Measurements from ENCODE around the gene PTPRR. TPM values are rescaled to one million over a fixed set of nuclear protein-coding genes. Genes with fewer than 3 reads are reported as not detected.

PTPRR gene
- total RNA-seq, 2 experiments from 2014 or later = not detected

DNA sequence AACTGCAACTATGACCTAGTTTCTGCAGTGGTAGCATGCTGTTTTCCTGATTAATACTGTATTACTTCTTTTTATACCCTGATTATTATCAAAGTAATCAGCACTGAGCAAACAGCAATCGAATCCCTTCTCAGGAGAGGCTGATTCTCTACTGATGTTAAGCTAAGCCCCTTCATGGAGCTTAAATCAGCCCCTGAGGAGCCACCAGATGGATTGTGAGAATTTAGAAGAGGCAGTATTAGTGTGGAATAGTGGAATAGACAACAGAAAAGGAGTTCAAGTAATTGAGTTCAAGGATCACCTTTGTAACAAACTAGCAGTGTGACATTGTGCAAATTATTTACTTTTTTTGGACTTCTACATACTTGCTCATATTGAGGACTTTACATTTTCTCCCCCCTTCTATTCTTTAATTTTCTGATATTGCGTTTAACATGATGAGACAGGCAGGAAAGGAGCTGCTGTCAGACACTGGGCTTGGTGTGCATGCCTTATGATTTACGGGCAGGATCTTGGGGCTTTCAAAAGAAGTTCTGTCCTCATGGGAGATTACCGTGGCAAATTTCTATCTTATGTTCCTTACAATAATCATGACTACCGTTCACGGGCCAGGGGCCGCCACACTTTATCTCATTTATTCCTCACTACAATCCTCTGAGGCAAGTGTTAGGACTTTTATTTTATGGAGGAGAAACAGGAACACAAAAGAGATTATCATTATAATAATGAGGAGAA lies 68.0 kb downstream of the PTPRR start:
- CTCF ChIA-PET (ENCODE audit: unreplicated experiment) = no interaction called here
- intact Hi-C loops (cut with micrococcal nuclease; ENCODE audit: unreplicated experiment) = no loop called here
- POLR2A ChIA-PET = interaction anchor here (1.0 kb wide), 1 partner anchor 22 kb away, joined by 3 read pairs; no protein-coding TSS in a partner anchor

DNA sequence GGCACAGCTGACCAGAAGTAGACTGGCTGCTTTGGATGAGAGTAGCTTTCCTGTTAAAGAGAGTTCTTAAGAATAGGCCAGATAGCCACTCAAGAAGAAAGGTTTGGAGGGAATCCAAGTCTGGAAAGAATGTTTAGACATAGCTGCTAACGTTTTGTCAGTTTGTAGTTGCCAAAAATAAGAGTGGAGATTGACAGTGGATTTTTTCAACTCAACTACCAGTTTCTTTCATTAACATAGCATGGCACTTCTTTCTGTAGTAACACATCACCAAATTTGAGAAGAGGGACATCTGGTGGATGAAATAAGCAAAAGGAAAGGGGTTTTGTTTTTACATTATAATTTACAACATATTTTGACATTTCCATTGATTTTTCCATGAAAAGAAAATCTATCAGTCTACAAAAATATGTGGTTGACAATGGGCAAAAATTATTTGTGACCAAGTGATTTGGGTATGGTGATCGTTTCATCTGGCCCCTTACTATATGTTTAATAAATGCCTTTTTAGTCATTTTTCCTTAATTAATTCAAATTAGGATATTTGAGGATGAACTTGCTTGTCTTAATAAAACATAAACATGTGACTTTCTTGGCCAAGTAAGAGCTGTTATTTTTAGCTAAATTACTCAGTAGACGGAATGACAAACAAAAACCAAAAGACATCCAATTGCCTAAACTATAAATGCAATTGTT lies 71.1 kb downstream of the PTPRR start:
- no peak overlapping the region for H3K4me3 ChIP-seq (ENCODE audit: low read depth, low read length, poor library complexity, severe bottlenecking)
- no peaks in the 10 kb centered on the region for H3K79me2 ChIP-seq (ENCODE audit: insufficient read depth, low read depth, low read length)
- DNase-seq (ENCODE audit: low spot score) = no peak
- intact Hi-C loops (cut with micrococcal nuclease; ENCODE audit: unreplicated experiment) = no loop called here
- no peaks in the 10 kb centered on the region for H4K20me1 ChIP-seq (ENCODE audit: insufficient read depth, low read length)
- no peak overlapping the region for H2AFZ ChIP-seq (ENCODE audit: low read length)
- ChIA-PET CTCF (ENCODE audit: unreplicated experiment) (no interaction called here), POLR2A (interaction anchor here (0.8 kb wide), 1 partner anchor 1165 kb away, joined by 4 read pairs; no protein-coding TSS in a partner anchor)
- no peaks in the 10 kb centered on the region for H3K9me3 ChIP-seq (ENCODE audit: low read length)
- H3K36me3 ChIP-seq (ENCODE audit: insufficient read depth, low read length) = no peaks in the 10 kb centered on the region
- H3K4me2 ChIP-seq (ENCODE audit: low read length) = no peak overlapping the region
- BruUV-seq (replicated peaks) = no TSS peak
- no peaks in the 10 kb centered on the region for H3K9me2 ChIP-seq (ENCODE audit: insufficient read depth, low read length)
- H3K27ac ChIP-seq (ENCODE audit: low read depth, low read length, poor library complexity, severe bottlenecking) = no peak overlapping the region
- no peak for TF ChIP-seq EZH2phosphoT487 (IDR thresholded peaks at IDR 0.05; ENCODE audit: borderline replicate concordance, low read depth, low read length)
- TF ChIP-seq, protein P1, sequence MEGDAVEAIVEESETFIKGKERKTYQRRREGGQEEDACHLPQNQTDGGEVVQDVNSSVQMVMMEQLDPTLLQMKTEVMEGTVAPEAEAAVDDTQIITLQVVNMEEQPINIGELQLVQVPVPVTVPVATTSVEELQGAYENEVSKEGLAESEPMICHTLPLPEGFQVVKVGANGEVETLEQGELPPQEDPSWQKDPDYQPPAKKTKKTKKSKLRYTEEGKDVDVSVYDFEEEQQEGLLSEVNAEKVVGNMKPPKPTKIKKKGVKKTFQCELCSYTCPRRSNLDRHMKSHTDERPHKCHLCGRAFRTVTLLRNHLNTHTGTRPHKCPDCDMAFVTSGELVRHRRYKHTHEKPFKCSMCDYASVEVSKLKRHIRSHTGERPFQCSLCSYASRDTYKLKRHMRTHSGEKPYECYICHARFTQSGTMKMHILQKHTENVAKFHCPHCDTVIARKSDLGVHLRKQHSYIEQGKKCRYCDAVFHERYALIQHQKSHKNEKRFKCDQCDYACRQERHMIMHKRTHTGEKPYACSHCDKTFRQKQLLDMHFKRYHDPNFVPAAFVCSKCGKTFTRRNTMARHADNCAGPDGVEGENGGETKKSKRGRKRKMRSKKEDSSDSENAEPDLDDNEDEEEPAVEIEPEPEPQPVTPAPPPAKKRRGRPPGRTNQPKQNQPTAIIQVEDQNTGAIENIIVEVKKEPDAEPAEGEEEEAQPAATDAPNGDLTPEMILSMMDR (conservative IDR thresholded peaks at IDR 0.05; ENCODE audit: low read length) = peak; percentile 67
- no peaks in the 10 kb centered on the region for H3K4me1 ChIP-seq (ENCODE audit: insufficient read depth, low read length, poor library complexity, severe bottlenecking)

More for the DNA sequence above, 68.0 kb downstream of the PTPRR start:
- H3K79me2 ChIP-seq (ENCODE audit: insufficient read depth, low read depth, low read length) = no peaks in the 10 kb centered on the region
- no peaks in the 10 kb centered on the region for H3K9me2 ChIP-seq (ENCODE audit: insufficient read depth, low read length)
- H4K20me1 ChIP-seq (ENCODE audit: insufficient read depth, low read length) = no peaks in the 10 kb centered on the region
- H3K4me2 ChIP-seq (ENCODE audit: low read length) = no peak overlapping the region
- no peak overlapping the region for H3K27ac ChIP-seq (ENCODE audit: low read depth, low read length, poor library complexity, severe bottlenecking)
- no peak overlapping the region for H3K4me3 ChIP-seq (ENCODE audit: low read depth, low read length, poor library complexity, severe bottlenecking)
- no peaks in the 10 kb centered on the region for H3K36me3 ChIP-seq (ENCODE audit: insufficient read depth, low read length)
- no peak overlapping the region for H2AFZ ChIP-seq (ENCODE audit: low read length)
- TF ChIP-seq, protein P1 (conservative IDR thresholded peaks at IDR 0.05; ENCODE audit: low read length) = no peak
- no peak for TF ChIP-seq EZH2phosphoT487 (IDR thresholded peaks at IDR 0.05; ENCODE audit: borderline replicate concordance, low read depth, low read length)
- no peak for DNase-seq (ENCODE audit: low spot score)
- no TSS peak for BruUV-seq (replicated peaks)
- H3K4me1 ChIP-seq (ENCODE audit: insufficient read depth, low read length, poor library complexity, severe bottlenecking) = no peaks in the 10 kb centered on the region
- H3K9me3 ChIP-seq (ENCODE audit: low read length) = no peaks in the 10 kb centered on the region

DNA sequence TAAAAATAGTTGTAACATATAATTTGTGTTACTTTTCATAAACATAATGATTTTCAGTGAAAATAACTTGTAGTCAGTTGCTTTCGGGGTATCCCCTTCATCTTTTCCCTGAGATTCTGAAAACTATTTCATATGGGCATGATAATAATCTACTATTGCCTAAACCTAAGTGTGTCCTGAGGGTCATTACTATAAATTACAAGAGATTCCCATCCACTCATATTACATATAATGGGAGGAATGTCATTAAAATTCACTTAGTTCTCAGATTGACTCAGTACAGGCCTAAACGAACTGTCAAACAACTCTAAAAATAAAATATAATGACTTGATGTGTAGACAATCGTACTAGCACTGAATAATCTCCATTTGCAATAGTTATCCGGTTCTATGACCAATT lies 72.7 kb downstream of the PTPRR start:
- intact Hi-C loops (cut with micrococcal nuclease; ENCODE audit: unreplicated experiment) = no loop called here
- H3K4me2 ChIP-seq (ENCODE audit: low read length) = no peak overlapping the region
- BruUV-seq (replicated peaks) = no TSS peak
- TF ChIP-seq, protein P1 (conservative IDR thresholded peaks at IDR 0.05; ENCODE audit: low read length) = no peak
- TF ChIP-seq EZH2phosphoT487 (IDR thresholded peaks at IDR 0.05; ENCODE audit: borderline replicate concordance, low read depth, low read length) = no peak
- H3K36me3 ChIP-seq (ENCODE audit: insufficient read depth, low read length) = no peaks in the 10 kb centered on the region
- no peak overlapping the region for H3K4me3 ChIP-seq (ENCODE audit: low read depth, low read length, poor library complexity, severe bottlenecking)
- no peaks in the 10 kb centered on the region for H4K20me1 ChIP-seq (ENCODE audit: insufficient read depth, low read length)
- H2AFZ ChIP-seq (ENCODE audit: low read length) = no peak overlapping the region
- ChIA-PET POLR2A (no interaction called here), CTCF (ENCODE audit: unreplicated experiment) (no interaction called here)
- H3K79me2 ChIP-seq (ENCODE audit: insufficient read depth, low read depth, low read length) = no peaks in the 10 kb centered on the region
- no peaks in the 10 kb centered on the region for H3K9me3 ChIP-seq (ENCODE audit: low read length)
- no peaks in the 10 kb centered on the region for H3K4me1 ChIP-seq (ENCODE audit: insufficient read depth, low read length, poor library complexity, severe bottlenecking)
- H3K9me2 ChIP-seq (ENCODE audit: insufficient read depth, low read length) = no peaks in the 10 kb centered on the region
- H3K27ac ChIP-seq (ENCODE audit: low read depth, low read length, poor library complexity, severe bottlenecking) = no peak overlapping the region
- no peak for DNase-seq (ENCODE audit: low spot score)
